Fibroblast of mammary gland (primary cell): ENCODE results near the gene LPAR5.

ENCODE experiments used
- DNase-seq: peaks from one replicate; pipeline ENCODE4 v3.0.0-alpha.2; 2010; ENCODE audit warnings: low read depth
- H3K4me3 ChIP-seq: 2 replicates; pipeline ENCODE4 v1.5.1; 2011; ENCODE audit warnings: low read depth, mild to moderate bottlenecking, low read length, moderate library complexity; ENCODE audit not compliant: control insufficient read depth
- TF ChIP-seq, protein P1 (sequence below): conservative IDR thresholded peaks from 2 replicates; pipeline ENCODE4 v1.5.1; 2011; ENCODE audit warnings: low read depth, low read length, inconsistent platforms; ENCODE audit not compliant: control insufficient read depth, insufficient read depth

The LPAR5 gene

DNA sequence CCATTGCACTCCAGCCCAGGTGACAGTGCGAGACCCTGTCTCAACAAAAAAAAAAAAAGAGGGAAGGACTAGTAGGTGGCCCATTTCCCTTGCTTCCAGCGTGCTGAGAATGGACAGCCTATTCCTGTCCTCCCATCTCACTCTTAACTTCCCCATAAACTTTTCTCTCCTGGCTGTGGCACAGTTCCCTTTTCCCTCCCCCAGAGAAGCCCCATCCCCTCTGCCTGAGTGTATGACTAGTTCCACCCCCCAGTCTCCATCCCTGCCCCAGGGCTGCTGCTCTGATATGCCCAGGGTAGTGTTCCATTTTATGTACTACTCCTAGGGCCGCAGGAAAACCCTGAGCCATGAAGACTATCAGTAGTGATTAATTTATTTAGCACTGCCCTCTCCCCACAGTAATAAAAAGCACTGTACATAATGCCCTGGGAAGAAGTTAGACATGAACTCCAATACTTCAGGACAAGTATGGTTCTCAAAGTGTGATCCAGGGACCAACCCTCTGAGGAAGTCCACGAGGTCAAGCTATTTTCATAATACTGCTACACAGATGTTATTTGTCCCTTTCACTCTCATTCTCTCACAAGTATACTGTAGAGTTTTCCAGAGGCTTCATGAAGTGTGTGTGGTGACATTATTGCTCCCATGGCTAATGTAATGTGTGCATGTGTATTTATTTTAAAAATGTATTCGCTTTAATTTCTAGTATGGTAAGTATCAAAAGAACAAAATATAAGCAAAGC is 17.1 kb downstream of the LPAR5 start:
- no peak overlapping the region for H3K4me3 ChIP-seq
- no peak for DNase-seq
- TF ChIP-seq, protein P1, sequence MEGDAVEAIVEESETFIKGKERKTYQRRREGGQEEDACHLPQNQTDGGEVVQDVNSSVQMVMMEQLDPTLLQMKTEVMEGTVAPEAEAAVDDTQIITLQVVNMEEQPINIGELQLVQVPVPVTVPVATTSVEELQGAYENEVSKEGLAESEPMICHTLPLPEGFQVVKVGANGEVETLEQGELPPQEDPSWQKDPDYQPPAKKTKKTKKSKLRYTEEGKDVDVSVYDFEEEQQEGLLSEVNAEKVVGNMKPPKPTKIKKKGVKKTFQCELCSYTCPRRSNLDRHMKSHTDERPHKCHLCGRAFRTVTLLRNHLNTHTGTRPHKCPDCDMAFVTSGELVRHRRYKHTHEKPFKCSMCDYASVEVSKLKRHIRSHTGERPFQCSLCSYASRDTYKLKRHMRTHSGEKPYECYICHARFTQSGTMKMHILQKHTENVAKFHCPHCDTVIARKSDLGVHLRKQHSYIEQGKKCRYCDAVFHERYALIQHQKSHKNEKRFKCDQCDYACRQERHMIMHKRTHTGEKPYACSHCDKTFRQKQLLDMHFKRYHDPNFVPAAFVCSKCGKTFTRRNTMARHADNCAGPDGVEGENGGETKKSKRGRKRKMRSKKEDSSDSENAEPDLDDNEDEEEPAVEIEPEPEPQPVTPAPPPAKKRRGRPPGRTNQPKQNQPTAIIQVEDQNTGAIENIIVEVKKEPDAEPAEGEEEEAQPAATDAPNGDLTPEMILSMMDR, result no peak

DNA sequence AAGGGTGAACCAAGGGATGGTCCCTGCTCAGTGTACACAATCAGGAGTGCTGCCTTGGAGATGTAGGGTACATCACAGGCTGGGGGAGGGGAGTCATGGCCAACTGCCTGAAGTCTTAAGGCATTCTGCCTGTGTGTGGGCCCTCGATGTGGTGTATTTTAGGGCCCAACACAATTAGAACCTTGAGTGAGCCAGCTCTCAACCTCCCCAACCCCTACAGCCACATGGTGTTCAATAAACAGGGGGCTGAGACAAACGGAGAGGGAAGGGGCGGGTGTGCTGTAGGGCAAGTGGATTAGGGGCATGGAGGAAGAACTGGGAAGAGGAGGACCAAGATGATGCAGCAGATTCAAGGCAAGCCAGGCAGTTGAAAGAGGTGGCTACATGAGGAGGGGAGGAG is 20.0 kb downstream of the LPAR5 start:
- H3K4me3 ChIP-seq, result no peak overlapping the region
- DNase-seq, result no peak
- TF ChIP-seq, protein P1, result no peak

DNA sequence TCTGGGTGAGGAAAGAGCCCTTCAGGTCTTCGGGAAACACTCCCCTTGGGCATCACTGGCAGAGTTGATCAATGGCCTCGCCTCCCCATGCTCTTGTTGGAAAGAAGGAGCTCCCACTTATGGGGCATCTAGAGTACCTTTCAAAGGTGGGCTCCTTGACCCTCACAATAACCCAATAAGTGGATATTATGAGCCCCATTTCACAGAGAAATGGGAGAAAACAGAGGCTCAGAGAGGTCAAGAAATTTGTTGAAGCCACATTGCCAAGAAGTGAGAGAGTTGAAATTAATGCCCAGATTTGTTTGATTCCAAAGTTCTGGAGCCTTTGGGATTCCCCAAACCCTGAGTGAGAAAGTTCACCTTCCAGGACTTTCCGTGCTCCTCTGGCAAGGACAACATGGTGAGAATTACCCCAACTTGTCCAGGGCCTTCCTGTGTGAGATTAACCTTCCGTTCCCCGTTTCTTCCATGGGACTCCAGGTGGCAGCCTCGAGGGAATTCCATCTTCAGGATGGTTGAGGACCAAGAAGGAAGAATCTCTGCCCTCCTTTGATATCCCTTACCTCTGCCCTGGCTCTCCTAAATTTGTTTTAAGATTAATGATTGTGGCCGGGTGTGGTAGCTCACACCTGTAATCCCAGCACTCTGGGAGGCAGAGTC is 21.1 kb downstream of the LPAR5 start:
- no peak for DNase-seq
- no peak overlapping the region for H3K4me3 ChIP-seq

DNA sequence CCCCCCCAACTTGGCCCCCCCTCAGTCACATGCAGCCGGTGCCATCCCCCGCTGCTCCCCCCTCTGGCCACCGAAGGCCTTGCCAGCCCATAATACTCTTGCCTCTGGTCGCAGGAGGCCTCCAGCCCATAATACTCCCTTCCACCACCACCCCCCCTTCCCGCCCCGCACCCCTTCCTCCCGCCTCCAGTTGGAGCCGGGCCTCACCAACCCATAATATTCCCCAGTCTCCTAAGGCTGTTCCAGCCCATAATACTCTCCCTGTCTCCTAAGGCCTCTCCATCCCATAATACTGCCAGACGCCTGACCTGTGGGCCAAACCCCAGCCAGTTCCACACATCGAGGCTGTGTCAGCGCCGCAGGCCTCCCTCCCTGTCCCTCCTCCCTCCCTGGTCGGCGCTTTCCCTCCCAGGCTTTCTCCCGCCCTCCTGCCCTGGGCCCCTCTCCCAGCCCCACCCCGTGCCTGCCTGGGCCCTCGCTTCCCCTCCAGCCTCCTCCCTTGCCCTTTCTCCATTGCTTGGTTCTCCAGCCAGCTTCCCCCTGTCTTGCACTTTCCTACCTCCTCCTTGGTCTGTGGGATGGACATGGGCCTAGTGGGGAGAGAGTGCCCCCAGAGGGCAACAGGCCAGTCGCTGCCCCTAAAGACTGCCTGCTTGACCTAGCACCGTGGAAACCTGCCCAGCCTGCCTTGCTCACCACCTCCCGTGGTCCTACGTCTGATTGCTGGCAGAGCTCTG is 21.8 kb downstream of the LPAR5 start:
- H3K4me3 ChIP-seq, result no peak overlapping the region
- TF ChIP-seq, protein P1, result no peak
- peak; percentile 99 for DNase-seq

More for the DNA sequence above, 21.1 kb downstream of the LPAR5 start:
- TF ChIP-seq, protein P1, result no peak

DNA sequence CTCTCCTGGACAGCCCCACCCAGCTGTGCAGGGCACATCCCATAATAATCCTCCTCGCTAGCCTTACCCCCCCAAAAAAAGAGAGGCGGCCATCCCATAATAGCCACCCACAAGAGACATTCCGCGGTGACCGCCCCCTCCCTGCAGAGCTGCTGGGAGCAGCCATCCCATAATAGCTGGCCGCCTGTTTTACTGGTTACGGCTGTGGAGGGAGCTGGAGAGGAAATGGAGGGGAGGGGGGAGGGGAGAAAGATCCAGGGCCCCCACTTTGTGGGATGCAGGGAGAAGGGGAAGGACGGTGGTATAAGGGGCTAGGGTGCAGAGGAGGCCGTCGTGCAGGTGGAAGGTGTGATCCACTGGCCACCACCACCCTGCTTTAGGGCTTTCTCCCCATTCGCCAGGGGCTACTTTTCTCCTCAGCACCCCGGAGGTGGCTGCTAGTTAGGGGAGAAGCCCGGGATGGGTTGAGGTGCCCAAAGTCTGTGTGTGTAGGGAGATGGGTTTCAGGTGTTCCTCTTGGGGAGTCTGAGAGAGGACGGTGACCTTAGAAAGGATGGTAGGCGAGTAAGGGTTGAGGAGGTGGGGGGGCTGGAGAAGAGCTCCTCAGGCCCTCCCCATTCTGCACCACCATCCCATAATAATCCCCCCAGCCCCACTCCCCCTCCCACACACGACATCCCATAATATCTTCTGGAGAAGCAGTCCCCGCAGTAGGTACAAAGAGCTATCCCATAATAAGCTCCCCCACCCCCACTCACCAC is 22.6 kb downstream of the LPAR5 start:
- peak; percentile 77 for DNase-seq
- TF ChIP-seq, protein P1, result no peak
- H3K4me3 ChIP-seq, result peak overlapping the region; percentile 19

DNA sequence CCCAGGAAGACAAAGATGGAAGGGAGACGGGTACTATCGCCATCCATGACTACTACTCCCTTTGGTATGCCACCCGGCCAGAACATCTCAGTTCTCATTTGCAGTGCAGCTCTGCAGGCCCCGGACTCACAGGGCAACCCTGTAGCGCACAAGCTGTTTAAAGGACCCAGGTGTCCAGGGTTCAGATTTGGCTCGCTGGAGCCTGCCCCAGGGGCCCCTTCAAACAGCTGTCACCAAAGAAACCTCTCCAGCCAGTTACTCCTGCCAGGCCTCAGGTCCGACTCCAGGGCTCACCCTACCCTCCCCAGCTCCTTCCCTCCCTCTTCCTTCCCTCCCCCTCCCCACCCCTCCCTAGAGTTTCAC is 23.1 kb downstream of the LPAR5 start:
- TF ChIP-seq, protein P1, result no peak
- DNase-seq, result no peak
- no peak overlapping the region for H3K4me3 ChIP-seq
